HG03060 (cell line): Measurements from ENCODE around the gene SULT1C3.
"Not testable (repeated sequence)": the region's sequence is repeated elsewhere in the genome, so short reads cannot be mapped to it uniquely, and the experiment has no call there.

ENCODE experiments used
- ATAC-seq: cut with Tn5 transposase; IDR thresholded peaks from one replicate; pipeline ENCODE4 v1.9.1; 2021; ENCODE audit warnings: low read depth, moderate number of reproducible peaks; ENCODE audit not compliant: unreplicated experiment

The SULT1C3 gene

DNA sequence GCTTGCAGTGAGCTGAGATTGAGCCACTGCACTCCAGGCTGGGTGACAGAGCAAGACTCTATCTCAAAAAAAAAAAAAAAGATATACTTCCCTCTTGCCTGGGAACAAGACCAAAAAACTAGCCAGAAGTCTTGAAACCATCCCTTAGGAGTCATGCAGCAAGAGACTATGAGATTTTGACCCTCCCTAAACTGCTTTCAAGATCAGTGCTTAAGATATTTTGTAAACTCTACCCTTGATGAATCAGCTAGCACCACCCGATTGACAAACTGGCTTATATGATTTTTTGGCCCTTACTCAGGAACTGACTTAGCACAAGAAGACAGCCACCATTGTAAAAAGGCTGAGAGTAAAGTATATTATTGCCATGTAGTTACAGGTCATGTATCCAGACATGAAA, 3.8 kb downstream of the SULT1C3 start:
- ATAC-seq, result no peak

DNA sequence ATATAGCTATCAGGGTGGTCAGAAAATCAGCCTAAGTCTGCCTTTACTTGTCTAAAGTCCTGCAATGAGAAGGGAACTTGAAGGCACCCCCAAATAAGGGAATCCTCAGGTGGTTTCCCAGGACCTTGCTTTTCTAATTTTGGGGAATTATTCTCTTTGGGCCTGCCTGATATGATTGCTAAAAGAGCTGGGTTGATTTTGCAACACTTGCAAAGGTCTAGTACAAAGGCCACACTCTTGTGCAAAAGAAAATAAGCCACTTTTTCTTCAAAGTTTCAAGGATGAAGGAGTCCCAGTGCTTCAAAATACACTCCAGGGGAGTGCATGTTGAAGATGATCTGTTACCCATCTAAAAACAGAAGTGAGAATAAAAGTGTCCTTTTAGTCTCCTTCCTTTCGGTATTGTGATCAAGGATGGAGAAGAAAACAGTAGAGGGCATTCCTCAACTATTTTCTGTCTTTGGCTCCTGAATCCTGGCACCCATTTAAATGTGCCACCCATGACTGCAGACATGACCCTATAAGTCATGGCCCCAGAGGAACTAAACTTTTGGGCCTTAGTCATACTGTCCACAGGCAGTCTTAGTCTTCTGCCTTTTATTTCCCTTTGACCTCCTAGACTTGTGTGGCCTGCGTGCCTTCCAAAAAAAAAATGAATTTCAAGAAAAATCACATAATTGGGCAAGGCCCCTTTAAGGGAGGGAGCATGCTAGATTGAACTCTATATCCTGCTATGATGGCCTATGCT, 5.1 kb downstream of the SULT1C3 start:
- no peak for ATAC-seq

DNA sequence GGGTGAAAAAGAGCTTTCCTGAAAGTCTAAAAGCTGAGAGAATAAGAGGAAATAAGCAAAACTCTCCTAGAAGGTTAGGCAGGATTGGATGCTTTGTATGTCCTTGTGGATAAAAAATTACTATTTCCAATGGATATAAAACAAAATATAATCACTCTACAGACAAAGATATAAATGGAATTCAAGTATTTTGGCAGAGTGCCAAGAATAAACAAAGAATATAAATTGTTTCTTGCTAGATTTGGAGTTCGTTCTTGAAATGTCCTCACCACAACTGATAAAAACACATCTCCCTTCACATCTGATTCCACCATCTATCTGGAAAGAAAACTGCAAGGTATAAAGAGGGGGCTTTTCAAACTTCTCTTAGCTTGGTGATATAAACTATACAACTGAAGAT, 13.3 kb downstream of the SULT1C3 start:
- no peak for ATAC-seq

DNA sequence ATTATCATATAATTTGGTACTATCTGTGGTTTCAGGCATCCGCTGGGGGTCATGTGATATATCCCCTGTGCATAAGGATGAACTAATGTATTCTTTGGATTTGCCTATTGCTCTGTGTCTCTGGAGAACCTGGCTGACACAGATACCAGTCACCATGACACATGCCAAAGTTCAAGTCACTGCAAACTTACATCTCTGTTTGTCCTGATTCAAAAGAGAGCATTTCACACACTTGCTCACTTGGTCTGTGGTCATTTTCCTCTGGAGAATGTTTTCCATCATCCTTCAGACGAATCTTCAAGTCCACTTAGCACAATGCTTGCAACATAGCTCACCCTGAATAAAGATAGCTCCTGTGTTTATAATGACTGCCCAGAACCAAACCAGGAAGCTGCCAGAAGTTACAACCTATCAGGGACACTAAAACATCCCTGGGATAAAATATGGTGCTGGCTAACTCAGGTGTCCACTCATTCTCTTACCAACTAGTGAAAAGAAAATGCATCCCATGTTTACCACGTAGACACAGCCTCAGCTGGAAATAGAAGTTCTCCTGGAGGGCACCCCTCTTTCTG, 18.1 kb downstream of the SULT1C3 start:
- no peak for ATAC-seq

DNA sequence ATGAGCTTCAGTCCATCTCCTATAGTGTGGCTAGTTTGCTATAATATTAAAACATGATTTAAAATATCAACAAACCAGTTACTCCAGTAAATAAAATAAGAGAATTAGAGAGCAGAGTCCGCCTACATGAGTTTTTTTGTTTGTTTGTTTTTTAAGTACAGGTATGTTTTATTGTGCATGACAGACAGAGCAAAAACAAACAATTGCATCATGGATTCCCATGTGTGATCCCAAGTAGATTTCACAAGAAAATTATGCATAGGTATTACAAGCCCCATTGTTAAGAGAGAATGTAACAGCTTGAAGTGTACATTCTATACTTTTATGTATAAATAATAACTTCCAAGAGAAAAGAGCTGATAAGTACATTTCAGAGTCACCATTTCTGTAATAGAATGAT, 21.0 kb downstream of the SULT1C3 start:
- no peak for ATAC-seq

DNA sequence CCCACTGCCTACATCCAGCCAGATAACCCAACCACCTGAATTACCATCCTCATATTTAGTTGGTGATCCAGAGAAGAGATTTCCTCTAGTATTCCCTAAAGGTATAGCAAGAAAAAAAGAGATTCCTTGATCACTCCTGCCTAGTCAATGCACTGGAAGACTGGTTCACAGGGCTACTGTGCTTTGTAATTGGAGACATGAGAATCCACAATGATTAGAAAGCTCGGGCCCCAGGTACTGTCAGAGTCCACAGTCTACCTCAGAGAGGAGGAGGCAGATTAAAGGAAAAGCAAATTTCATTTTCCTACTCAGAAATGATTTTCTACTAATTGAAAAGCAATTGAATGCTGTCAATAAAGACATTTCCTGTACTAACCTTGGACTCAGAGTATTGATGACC, 22.3 kb downstream of the SULT1C3 start:
- no peak for ATAC-seq

DNA sequence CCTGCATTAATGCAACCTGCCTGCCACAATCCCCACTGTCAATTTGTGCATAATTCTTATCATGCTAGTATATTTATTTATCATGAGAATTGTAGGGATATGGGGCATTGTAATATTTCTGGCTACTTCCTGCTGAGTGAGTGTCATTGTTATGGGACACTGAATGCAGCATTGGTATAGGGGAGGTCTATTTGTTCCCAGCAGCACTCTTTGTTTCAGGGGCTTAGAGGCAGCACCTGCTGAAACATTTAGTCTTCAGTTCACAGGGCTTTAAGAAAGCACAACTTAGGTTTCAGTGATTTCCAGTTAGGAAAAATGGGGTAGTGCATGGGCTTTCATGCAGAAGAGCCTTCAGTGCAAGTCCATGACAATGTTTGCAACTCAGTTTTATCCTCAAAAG, 23.6 kb downstream of the SULT1C3 start:
- no peak for ATAC-seq

DNA sequence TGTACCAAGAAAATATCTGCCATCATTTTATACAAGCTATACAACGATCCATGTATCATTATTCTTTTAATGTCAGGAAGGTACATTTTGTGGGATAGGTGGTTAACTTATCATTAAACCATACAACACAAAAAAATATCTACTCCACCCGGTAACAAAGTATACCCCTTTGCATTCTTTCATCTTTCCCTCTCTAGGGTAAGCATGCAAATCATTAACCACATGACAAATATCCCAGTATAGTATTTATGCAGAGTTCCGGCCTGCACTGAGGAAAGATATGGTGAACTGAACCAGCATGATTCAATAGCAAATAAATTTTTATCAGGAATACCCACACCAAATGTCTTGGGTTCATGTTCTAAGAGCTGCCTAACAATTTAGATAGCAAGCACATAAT, 26.4 kb downstream of the SULT1C3 start:
- ATAC-seq, result no peak

DNA sequence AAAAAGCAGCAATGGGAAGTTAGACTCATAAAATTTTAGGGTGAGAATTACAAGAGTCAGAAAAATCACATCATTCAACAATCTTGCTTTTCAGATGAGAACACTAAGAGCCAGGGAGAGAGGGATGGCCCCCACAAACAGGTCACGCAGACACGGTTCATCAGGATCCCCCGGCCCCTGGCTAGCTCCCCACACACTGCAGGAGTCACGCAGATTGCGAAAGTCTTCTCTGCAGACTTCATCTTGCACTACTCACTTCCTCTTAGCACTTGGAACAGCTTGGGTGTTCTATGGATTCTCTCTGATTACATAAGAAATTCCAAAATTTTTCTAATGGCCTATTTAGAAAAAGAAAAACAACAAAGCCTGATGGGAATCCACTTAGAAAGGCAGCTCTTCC, 27.3 kb downstream of the SULT1C3 start:
- ATAC-seq, result no peak

DNA sequence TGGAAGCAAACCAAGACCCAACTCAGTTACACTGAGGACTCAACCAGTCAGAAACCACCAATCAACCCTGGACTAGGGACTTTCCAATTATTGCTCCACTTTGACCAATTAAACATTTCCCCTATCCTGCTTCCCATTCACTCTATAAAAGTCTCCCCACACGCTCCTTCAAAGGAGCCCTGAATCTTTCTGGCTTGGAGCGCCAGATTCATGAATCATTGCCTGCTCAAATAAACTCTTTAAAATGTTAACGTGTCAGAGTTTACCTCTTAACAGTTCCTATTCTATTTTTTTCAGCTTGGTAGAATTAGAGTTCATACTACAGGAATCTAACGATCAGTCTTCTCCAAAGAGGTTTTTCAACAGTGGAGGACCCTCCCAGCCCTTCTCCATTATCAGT, 28.2 kb downstream of the SULT1C3 start:
- ATAC-seq, result no peak

DNA sequence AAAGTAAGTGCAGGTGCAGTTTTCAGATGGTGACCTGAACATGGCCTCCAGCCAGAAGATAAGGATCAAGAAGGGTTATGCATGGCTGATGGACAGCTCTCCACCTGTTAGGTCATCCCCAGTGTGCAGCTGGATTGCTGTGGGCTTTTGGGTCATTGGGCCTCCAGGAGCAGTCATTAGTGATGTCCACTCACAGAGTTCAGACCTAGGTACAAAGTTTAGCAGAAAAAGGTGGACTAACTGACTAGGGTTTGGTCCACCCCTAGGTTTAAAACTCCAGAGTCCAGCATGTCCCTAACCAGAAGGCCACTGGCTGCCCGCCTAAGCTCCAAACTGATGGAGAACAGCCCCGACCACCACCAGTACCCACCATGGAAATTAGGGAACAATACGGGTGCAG, 30.6 kb downstream of the SULT1C3 start:
- no peak for ATAC-seq

DNA sequence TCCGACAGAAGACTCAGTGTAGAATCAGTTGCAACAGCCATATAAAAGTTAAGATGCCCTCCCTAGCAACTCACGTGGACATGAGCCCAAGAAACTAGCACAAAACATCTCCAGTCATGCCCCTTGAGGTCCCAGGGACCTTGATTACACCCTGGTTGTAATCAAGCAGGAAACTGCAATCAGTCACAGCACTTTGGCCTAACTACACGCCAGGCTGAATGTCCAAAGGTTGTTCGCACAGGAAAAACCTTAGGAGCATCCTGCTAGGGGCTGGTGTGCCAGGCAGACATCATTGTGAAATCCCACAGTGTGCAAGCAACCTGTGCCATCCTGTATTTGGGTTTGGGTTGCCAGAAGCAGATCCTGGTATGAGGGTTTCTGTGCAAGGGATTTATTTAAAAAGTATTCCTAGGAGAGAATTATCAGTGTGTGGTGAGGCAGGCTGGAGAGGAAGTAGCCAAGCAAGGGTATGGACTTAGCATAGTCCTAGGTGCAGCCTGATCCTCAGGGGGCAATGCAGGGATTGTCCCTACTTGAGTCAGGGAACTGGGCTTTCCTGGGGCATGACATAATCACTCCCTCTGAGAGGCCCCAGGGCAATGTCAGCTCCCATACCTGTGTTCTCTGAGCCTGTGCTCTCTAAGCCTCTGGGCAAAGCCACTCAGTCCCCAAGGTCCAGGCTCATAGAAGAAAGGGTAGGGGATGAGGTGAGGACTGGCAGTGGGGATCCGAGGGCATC, 31.2 kb downstream of the SULT1C3 start:
- ATAC-seq, result no peak

DNA sequence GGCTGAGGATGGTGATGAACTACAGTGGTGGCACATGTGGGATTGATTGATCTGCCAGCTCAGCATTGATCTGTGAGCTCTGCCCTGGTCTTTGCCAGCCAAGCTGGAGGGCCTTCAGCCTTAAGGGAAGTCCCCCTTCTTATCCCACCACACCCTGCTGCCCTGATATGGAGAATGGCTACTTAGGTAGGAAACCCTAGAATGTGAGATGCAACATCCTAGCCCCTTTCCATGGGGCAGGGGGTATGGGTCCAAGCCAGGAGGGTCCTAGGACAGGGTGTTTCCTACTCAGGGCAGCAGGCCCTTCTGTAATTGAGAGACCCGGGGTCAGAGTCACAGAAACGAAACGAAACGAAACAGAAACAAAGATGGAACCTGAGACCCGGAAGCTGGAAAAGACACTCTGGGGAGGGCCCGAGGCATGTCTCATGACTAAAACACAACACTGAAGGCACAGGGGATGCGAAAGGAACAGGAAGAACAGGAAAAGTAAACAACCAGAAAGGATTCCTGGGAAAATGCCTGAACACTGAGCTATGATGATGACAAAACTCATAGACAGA, 32.0 kb downstream of the SULT1C3 start:
- ATAC-seq, result no peak

DNA sequence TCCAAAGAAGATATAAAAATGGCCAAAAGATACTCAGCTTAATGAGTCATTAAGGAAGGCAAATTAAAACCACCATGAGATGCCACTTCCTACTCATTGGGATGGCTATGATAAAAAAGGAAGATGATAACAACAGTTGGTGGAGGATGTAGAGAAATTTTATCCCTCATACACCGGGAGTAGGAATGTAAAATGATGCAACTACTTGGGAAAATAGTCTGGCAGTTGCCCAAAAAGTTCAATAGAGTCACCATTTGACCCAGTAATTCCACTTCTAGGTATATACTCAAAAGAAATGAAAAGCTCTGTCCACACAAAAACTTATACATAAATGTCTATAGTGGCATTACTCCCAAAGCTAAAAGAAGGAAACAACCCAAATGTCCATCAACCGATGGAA, 38.9 kb downstream of the SULT1C3 start:
- no peak for ATAC-seq

DNA sequence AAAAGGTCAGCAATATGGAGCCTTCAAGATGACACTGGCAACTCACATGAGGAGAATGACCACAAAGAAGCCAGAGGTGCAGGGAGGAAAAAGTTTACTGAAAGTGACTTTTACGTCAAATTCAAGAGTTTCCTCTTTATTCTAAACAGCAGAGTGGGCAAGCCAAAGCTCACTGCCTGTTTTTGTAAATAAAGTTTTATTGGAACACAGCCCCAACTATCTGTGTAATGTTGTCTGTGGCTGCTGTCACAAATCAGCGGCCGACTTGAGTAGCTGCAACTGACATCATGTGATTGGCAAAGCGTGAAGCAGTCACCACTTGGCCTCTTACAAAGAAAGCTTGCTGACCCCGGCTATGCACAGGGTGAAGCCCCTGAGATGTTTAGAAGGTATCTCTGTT, 39.7 kb downstream of the SULT1C3 start:
- ATAC-seq, result no peak

DNA sequence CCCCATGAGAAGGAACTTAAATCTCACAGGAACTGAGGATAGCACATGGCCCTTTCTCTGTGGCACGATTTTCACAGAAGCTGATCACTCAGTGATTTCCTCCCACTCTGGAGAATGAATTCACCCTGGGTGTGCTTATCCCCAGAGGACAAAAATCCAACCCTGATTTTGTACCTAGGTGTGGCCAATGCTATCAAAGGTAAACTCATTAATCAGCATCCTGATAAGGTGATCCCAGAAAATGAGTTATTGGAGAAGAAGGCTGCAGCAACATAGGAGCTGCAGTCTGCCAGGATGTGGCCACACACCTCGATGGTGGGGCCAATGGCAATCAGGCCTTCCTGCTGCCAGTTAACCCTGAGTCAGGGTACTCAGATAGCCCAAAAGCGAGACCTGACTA, 40.7 kb downstream of the SULT1C3 start:
- no peak for ATAC-seq

DNA sequence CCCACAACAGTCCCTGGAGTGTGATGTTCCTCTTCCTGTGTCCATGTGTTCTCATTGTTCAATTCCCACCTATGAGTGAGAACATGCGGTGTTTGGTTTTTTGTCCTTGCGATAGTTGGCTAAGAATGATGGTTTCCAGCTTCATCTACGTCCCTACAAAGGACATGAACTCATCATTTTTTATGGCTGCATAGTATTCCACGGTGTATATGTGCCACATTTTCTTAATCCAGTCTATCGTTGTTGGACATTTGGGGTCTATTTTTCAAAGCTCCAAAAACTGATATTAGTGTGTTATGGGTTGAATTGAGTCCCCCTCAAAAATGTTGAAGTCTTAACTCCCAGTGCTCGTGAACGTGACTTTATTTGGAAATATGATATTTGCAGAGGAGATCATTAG, 44.8 kb downstream of the SULT1C3 start:
- ATAC-seq, result not testable (repeated sequence)

DNA sequence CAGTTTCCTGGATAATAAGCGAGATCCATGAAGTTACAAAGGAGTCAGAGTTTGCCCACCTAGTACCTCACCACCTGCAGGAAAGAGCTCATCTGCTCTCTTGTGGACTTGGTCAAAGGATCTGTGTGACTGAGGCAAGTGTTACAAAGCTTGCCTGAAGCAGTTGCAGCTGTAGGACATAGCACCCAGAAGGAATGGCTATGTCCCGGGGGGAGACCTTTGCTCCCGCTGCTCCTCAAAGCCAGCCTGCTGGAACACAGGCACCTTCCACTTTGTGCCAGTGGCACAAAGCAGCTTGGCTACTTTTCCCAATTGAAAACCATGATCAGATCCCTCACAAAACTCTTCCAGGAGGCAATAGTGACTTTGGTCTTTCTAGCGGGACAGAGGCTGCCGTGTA, 45.8 kb downstream of the SULT1C3 start:
- no peak for ATAC-seq

DNA sequence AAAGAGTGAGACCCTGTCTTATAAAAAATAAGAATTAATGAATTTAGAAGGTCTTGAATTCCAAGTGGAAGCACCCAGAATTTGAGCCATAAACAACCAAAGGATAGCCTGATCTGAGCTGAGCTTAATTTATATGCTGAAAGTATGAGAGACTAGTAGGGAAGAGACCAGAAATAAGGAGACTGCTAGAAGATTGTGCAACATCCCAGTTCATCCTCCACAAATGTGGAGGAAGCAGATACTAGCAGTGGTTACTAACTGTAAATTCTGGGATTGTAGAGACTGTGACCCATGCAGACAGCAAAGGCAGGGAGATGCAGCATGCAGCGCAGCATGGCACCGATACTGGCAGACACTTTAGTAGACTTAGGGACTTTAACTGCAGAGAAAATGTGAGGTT, 47.4 kb downstream of the SULT1C3 start:
- no peak for ATAC-seq

DNA sequence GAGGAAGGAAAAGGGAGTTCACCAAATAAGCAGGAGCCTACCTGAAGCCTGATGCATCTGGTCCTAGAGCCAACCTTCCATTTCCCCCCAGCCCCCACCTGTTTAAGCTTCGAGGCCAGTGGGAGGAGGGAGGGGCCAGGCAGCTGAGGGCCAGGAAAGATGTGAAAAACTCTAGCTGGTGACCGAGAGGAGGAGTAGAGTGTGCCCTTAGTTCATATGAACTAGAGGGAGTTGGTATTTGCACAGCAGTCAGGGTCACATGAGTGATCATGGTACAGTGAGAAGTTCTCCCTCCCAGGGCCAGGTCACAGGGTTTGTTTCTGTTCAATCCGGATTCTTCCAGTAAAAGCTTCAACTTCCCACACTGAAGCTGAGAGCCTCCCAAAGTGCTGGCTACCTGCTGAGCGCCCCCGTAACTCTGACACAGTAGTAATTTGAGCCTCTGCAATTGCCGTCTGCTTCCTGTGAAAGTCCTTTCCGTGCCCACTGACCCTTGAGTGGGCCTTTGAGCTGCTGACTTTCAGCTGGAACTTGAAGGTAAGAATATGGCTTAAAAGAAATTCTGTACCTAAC, 48.9 kb downstream of the SULT1C3 start, which contains the start of gene SULT1C2:
SULT1C2 (plus strand) TSS at position 362 of the 573 bp plus-strand sequence. CDS start 4,773 bp downstream, outside the sequence.
- ATAC-seq, result no peak

DNA sequence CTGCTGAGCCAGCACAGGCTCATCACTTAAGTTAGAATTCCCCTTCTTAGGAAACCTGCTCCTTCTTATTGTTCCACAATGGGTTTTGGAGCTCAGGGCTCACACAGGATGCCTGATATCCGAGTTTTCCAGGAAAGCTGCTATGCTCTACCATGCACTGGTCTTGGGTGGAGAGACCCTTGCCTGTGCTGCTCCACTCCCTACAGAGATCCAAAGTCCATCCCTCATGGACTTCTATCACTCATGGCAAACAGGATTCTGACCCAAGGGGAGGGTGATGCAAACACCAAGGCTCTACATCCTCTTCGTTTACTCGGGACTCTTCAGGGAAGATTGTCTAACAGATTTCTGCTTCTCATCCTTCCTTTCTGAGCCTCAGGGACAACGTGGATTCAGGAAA, 54.1 kb downstream of the SULT1C3 start:
- no peak for ATAC-seq
